ENCODE data around the gene GRID1. TPM values are rescaled to one million over a fixed set of nuclear protein-coding genes. Genes with fewer than 3 reads are reported as not detected.

Gene GRID1
- total RNA-seq, 1 donor, result not detected

DNA sequence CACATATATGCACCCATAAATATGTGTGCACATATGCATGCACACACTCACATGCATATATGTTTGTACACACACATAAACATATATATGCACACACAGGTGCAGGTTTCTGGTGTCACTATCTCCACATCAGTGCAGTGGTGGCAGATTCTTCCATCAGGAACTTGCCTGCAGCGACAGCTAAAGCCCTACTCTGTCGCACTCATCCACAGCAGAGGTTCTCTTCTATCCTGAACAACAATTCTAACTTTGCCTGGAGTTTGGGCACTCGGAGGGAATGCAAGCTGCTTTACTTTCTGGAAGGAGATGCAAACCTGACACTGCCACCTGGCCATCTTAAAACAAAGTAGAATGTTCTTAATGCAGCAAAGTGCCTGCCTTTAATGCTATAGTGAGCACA, 745.8 kb downstream of the GRID1 start:
- Histone ChIP-seq H3K4me1 (ENCODE audit: insufficient read depth, low read length) (no peaks in the 10 kb centered on the region), H3K4me3 (ENCODE audit: low read length) (no peak overlapping the region), H3K9me3 (ENCODE audit: low read depth, low read length) (no peaks in the 10 kb centered on the region), H3K27me3 (ENCODE audit: insufficient read depth, low read length) (no peaks in the 10 kb centered on the region)

DNA sequence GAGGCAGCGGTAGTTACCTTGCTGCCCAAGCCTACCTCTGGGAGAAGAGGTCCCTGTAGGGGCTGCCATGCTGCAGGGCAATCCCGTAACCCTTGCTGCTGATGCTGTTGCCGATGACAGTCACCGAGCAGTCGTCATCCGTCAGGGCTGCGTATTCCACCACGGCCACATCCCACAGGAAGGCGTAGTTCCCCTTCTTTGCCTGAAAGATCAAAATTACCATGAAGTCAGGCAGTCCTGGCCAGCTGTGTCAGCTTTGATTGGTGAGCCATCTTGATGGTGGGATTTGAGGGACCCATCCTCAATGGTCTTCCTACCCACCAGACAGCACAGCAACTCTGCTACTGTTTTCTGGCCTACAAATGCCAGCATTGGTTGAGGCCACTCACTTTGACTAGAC, 746.8 kb downstream of the GRID1 start:
- H3K4me3 ChIP-seq (ENCODE audit: low read length), result no peak overlapping the region
- H3K27me3 ChIP-seq (ENCODE audit: insufficient read depth, low read length), result no peaks in the 10 kb centered on the region
- H3K9me3 ChIP-seq (ENCODE audit: low read depth, low read length), result no peaks in the 10 kb centered on the region
- H3K4me1 ChIP-seq (ENCODE audit: insufficient read depth, low read length), result no peaks in the 10 kb centered on the region

DNA sequence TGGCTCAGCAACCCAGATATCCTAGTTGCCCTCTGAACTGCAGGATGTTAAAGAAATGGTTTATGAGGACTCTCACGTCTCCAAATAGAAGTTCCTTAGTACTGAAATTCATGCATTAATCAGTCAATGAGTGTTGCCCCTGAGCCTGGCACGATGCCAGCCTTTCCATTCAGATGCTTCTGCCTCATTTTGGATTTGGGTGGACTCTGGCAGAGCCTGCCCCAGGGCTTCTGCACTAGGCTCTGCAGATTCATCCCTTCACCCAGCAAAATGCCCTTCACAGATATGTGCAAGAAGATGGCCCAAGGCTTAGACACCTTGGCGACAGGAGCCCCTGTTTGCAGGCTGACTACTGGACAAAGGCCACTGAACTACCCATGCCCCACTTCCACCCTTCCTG, 747.8 kb downstream of the GRID1 start:
- Histone ChIP-seq H3K4me3 (ENCODE audit: low read length) (no peak overlapping the region), H3K9me3 (ENCODE audit: low read depth, low read length) (no peaks in the 10 kb centered on the region), H3K4me1 (ENCODE audit: insufficient read depth, low read length) (no peaks in the 10 kb centered on the region), H3K27me3 (ENCODE audit: insufficient read depth, low read length) (no peaks in the 10 kb centered on the region)

DNA sequence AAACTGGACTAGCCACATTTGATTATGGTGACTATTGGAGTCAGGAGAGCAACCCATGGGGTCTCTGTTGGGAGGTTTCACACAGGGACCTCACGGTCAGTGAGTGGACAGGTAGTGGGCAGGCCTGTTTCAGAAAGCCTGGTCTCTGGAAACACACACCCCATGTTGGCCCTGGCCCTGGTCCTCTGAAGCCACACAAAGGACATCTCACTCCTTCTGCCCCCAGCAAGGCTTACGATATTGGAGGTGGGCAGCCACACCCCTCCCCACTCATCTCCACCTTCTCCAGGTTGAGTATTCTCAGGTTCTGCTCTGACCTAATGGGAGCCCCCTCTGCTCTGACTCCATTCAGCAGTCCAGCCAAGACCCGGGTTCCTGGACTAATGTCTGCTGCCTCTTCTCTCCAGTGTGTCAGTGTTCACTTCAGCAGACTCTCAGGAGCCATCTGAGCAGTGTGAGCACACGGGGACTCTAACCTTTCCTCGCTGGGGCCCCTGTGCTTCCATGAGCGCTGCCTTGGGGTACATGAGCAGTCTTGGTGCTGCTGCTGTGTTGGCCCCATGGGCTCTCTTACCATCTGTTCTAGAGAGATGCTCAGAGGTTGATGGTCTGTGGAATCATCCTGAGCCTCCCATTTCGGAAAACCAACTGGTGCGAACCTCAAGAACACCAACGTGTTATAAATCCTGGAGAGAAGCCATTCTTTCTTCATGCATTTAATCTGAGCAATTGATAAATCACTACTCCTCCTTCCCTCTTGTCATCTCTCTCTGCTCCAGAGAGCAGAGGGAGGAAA, 748.6 kb downstream of the GRID1 start:
- H3K9me3 ChIP-seq (ENCODE audit: low read depth, low read length), result no peaks in the 10 kb centered on the region
- no peaks in the 10 kb centered on the region for H3K27me3 ChIP-seq (ENCODE audit: insufficient read depth, low read length)
- H3K4me3 ChIP-seq (ENCODE audit: low read length), result no peak overlapping the region
- peaks cover 7% of the 10 kb centered on the region for H3K4me1 ChIP-seq (ENCODE audit: insufficient read depth, low read length)

DNA sequence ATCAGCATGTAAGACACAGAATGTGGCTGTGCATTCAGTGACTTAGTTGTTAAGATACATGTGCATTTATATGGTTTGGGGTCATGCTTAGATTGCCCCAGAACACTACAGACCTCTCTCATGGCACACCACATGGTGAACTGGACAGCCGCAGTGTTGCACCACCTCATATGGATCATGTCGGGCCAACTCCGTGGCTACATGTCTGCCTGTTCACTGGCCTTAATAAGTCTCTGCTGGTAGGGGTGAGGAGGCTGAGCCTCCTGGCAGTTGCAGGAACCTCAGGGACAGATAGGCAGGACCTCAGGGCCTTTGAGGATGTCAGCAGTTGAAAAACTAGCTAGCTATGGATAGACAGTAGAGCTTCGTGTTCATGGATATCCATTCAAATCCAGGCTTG, 751.0 kb downstream of the GRID1 start:
- Histone ChIP-seq H3K27me3 (ENCODE audit: insufficient read depth, low read length) (no peaks in the 10 kb centered on the region), H3K9me3 (ENCODE audit: low read depth, low read length) (no peaks in the 10 kb centered on the region), H3K4me1 (ENCODE audit: insufficient read depth, low read length) (peaks cover 19% of the 10 kb centered on the region), H3K4me3 (ENCODE audit: low read length) (no peak overlapping the region)

DNA sequence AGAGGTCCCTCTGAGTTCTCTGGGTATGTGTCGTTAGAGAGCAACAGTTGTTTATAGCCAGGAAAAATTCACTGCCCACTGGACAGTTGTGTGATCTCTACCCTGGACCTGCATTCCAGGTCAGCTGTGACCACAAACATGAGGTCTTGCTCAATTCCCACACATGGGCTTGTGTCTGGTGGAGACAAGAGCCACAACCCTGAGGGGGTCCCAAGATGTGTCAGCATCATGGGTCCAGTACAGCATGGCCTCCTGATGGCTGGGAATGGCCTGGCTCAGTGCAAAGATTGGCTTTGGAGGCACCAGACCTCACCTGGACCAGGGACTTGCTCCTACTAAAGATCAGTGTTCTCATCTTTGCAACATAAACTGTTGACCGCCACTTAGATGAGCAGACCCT, 751.6 kb downstream of the GRID1 start:
- Histone ChIP-seq H3K27me3 (ENCODE audit: insufficient read depth, low read length) (no peaks in the 10 kb centered on the region), H3K4me1 (ENCODE audit: insufficient read depth, low read length) (peaks cover 19% of the 10 kb centered on the region), H3K4me3 (ENCODE audit: low read length) (no peak overlapping the region), H3K9me3 (ENCODE audit: low read depth, low read length) (no peaks in the 10 kb centered on the region)

DNA sequence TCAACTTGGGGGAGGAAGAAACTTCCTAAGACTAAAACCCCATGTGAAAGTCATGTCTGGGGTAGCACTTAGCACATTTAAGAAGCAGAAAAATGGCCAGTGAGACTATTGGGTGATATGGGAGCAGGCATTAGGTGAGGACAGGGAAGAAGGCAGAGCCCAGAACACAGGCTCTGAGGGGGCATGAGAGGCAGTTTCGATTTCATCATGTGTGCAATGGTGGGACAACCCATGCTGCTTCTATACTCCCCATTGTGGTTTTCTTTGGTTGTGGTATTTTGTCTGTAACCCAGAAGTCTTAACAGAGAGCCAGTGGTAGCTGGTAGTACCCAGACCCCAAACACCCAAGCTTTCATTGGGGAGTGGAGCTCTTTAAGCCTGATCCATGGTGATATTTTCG, 752.0 kb downstream of the GRID1 start:
- Histone ChIP-seq H3K27me3 (ENCODE audit: insufficient read depth, low read length) (no peaks in the 10 kb centered on the region), H3K4me1 (ENCODE audit: insufficient read depth, low read length) (peaks cover 19% of the 10 kb centered on the region), H3K9me3 (ENCODE audit: low read depth, low read length) (no peaks in the 10 kb centered on the region), H3K4me3 (ENCODE audit: low read length) (no peak overlapping the region)

DNA sequence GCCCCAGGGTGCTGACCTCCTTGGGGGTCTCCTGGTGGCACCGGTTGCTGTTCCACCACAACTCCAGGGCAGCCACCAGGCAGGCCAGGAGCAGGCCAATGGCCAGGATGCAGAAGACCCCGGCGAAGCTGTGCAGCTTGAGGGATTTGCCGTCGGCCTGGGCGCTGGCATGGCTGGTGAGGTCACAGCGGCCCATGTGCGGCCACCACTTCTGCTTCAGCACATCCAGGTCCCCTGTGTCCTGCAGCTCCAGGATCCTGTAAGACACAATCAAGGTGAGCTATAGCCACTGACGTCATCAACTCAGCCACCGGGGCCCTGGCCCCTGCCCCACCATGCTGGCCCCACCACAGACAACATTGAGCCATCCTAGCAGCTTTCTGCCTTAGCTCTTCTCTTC, 753.2 kb downstream of the GRID1 start:
- Histone ChIP-seq H3K4me3 (ENCODE audit: low read length) (no peak overlapping the region), H3K27me3 (ENCODE audit: insufficient read depth, low read length) (no peaks in the 10 kb centered on the region), H3K9me3 (ENCODE audit: low read depth, low read length) (no peaks in the 10 kb centered on the region), H3K4me1 (ENCODE audit: insufficient read depth, low read length) (peaks cover 19% of the 10 kb centered on the region)

DNA sequence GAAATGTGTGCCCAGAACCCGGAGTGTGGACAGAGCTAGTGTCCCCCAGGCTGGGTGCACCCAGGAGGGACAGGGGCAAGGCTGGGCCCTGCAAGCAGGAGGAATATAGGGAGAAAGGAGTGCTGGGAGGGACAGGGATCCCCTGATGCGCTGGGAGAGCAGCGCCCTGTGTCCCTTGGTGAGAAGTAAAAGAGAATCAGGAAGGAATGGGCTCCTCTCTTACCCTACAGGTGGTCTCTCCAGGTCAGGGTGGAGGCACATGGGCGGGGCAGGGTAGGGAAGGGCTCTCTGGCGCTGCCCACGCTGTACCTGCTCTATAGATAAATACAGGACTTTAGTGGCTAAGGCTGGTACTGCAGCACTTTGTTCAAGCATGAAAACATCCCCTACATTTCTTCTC, 753.8 kb downstream of the GRID1 start:
- Histone ChIP-seq H3K4me3 (ENCODE audit: low read length) (no peak overlapping the region), H3K9me3 (ENCODE audit: low read depth, low read length) (no peaks in the 10 kb centered on the region), H3K4me1 (ENCODE audit: insufficient read depth, low read length) (peaks cover 19% of the 10 kb centered on the region), H3K27me3 (ENCODE audit: insufficient read depth, low read length) (no peaks in the 10 kb centered on the region)

DNA sequence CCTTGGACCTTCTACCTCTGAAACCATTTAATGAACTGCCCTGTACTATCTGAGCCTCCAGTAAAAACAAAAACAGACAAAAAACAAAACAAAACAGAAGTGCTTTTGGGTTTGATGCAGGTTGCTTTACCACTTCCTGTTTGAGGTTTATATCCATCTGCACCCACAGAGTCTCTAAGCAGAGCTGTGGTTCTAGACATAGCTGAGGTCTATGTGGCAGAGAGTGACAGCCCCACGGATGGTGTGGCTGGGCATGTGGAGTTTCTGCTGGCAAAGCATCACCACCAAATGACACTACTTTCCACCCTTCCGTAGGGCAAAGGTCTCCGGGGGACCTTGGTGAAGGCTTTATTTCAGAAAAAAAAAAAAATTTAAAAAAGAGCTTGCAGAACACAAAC, 754.2 kb downstream of the GRID1 start:
- Histone ChIP-seq H3K9me3 (ENCODE audit: low read depth, low read length) (no peaks in the 10 kb centered on the region), H3K27me3 (ENCODE audit: insufficient read depth, low read length) (no peaks in the 10 kb centered on the region), H3K4me3 (ENCODE audit: low read length) (no peak overlapping the region), H3K4me1 (ENCODE audit: insufficient read depth, low read length) (peaks cover 19% of the 10 kb centered on the region)

DNA sequence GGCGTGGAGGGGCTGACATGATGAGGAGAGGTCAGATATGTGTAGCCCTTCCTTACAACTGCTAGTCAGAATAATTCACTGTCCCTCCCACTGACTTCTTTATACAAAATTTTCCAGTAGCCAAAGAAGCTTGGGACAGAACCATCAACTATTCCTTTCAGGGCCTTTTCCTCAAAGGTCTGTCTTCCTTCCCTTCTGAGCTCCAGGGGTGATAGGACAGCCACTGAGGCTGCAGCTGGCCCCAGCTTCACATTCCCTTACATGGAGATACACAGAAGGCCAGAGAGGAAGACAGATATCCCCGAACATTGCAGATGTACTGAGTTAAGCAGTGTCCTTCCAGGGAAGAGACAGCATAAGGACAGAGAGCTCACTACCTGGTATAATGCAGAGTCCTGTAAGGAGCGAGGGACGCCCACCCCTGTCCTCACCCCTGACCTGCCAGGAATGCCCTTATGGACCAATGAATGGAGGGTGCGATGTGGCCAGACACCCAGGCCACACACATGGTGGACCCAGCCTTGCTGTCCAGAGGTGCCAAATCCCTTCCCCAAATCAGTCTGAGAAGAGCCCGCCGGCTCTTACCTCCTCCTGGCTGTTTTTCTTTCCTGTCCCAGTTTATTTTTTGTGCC, 754.7 kb downstream of the GRID1 start:
- Histone ChIP-seq H3K9me3 (ENCODE audit: low read depth, low read length) (no peaks in the 10 kb centered on the region), H3K4me3 (ENCODE audit: low read length) (no peak overlapping the region), H3K4me1 (ENCODE audit: insufficient read depth, low read length) (peaks cover 19% of the 10 kb centered on the region), H3K27me3 (ENCODE audit: insufficient read depth, low read length) (no peaks in the 10 kb centered on the region)

DNA sequence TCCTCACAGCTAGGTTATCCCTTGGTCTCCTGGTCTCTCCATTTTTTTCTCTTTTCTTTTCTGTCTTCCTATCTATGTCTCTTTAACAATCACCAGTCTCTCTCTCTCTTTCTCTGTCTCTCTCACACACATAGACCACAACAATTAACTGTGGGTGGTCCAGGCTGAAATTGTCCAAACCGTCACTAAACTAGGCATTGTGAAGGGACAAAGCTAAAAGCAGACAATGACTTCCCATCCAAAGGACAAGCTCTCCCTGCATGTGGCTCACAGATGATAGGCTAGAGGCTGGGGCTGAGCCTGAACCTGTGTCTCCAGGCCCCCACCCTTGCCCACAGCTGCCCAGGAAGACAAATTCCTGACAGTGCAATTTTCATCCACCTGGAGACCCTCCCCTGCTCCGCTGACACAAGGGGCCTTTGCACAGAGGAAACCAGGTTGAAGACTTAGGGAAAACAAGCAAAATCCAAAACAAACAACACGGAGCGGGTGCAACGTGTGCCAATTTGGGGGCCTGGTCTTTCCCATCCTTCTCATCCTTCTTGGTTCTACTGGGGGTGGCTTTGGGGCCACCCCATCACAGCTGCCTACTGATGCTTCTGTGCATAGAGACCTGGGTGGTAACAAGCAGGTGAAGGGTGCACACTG, 755.4 kb downstream of the GRID1 start:
- peaks cover 19% of the 10 kb centered on the region for H3K4me1 ChIP-seq (ENCODE audit: insufficient read depth, low read length)
- H3K4me3 ChIP-seq (ENCODE audit: low read length), result no peak overlapping the region
- no peaks in the 10 kb centered on the region for H3K27me3 ChIP-seq (ENCODE audit: insufficient read depth, low read length)
- H3K9me3 ChIP-seq (ENCODE audit: low read depth, low read length), result no peaks in the 10 kb centered on the region

DNA sequence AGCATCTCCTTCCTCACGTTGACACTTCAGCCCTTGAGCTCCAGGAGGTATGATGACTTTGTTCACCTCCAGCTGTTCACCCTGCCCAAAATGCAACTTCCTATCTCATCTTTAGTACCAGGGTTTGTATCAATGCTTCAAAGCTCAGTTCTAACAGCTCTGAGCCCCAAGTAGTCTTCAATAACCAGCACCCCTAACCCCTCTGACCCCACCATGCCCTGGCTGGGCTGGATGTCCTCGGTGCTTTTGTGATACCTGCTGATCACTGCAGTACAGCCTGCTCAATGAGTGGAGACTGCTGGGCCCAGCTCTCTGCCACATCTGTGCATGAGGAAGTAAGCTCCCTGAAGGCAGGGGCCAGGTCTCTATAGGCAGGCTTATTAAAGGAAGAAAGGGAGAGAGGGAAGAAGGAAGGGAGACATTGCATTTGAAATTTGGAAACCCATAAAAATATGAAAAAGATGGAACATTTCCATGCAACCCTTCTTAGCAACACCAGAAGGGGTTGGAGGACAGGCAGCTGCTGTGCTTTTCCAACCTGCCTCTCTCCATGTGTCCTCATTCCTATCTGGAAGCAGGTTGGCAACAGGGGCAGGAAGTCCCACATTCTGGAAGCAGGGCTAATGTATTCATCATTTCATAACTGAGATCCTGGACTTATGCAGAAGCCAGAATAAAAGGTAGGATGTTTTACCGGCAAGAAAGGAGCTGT, 756.1 kb downstream of the GRID1 start:
- H3K9me3 ChIP-seq (ENCODE audit: low read depth, low read length), result no peaks in the 10 kb centered on the region
- H3K4me1 ChIP-seq (ENCODE audit: insufficient read depth, low read length), result peaks cover 19% of the 10 kb centered on the region
- H3K27me3 ChIP-seq (ENCODE audit: insufficient read depth, low read length), result no peaks in the 10 kb centered on the region
- no peak overlapping the region for H3K4me3 ChIP-seq (ENCODE audit: low read length)

DNA sequence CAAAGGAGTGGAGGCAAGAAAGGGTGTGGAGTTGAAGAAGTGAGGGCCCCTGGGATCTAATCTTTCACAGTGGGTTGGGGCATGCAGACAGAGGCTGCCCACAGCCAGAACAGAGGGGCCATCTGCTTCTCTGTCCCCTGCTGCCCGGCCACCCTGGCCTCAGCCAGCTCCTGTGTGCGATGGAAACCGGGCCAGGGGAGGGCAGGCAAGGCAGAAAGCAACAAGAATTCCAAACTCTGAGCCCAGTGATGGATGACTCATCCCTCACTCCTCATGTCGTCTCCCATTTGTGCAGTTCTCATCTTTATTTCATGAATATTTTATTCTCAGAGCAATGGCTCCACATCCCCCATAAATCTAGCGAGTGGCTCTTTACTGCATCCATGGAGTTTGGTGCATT, 757.1 kb downstream of the GRID1 start:
- H3K4me1 ChIP-seq (ENCODE audit: insufficient read depth, low read length), result peaks cover 19% of the 10 kb centered on the region
- no peaks in the 10 kb centered on the region for H3K27me3 ChIP-seq (ENCODE audit: insufficient read depth, low read length)
- H3K9me3 ChIP-seq (ENCODE audit: low read depth, low read length), result no peaks in the 10 kb centered on the region
- H3K4me3 ChIP-seq (ENCODE audit: low read length), result no peak overlapping the region

DNA sequence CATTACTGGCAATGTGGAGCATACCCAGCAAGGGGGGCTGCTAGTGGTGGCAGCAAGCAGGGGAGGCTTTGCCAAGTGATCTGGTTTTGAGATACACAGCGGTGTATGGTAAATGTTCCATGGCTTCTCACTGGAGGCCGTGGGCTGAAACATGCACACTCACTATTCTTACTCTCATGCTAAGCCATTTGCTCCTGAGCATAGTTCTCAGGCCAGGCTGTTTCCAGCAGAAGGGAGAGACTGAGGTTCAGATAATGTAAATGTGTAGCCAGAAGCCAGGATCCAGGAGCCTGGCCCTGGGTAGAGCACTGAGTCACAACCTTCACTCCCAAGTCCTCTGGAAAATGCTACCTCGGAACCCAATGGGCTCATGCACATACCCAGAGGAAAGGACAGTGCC, 757.9 kb downstream of the GRID1 start:
- H3K4me1 ChIP-seq (ENCODE audit: insufficient read depth, low read length), result peaks cover 19% of the 10 kb centered on the region
- H3K27me3 ChIP-seq (ENCODE audit: insufficient read depth, low read length), result no peaks in the 10 kb centered on the region
- no peaks in the 10 kb centered on the region for H3K9me3 ChIP-seq (ENCODE audit: low read depth, low read length)
- no peak overlapping the region for H3K4me3 ChIP-seq (ENCODE audit: low read length)
